Left ventricle myocardium inferior (tissue), 1 donor: ENCODE results near the gene SERPIND1. TPM values are rescaled to one million over a fixed set of nuclear protein-coding genes. Genes with fewer than 3 reads are reported as not detected.
"Not testable (repeated sequence)": the region's sequence is repeated elsewhere in the genome, so short reads cannot be mapped to it uniquely, and the experiment has no call there.

Source experiments
- DNase-seq: peaks from one replicate; pipeline ENCODE4 v3.0.0-alpha.2; 2020
- H3K27ac ChIP-seq: fragments of 200-600 bp; replicated peaks from 2 replicates; pipeline ENCODE4 v1.8.0; 2021
- H3K27me3 ChIP-seq: fragments of 200-600 bp; 2 replicates; pipeline ENCODE4 v1.8.0; 2021; ENCODE audit warnings: low read depth
- H3K36me3 ChIP-seq: fragments of 200-600 bp; 2 replicates; pipeline ENCODE4 v1.8.0; 2021
- H3K4me1 ChIP-seq: fragments of 200-600 bp; 2 replicates; pipeline ENCODE4 v1.8.0; 2021
- H3K4me3 ChIP-seq: fragments of 200-600 bp; 2 replicates; pipeline ENCODE4 v1.8.0; 2021; ENCODE audit warnings: mild to moderate bottlenecking, moderate library complexity
- H3K9me3 ChIP-seq: fragments of 200-600 bp; replicated peaks from 2 replicates; pipeline ENCODE4 v1.8.0; 2021
- intact Hi-C: fragments of 100-400 bp; cut with micrococcal nuclease; formaldehyde crosslinking; loops from one replicate; pipeline ENCODE4 v1.11.0; 2022
- total RNA-seq: library from RNA; stranded (reverse); fragmentation: NEBNext Ultra II Directional; extraction: Animal tissue kit (Norgen Biotek cat#: 25700); gene quantifications from one replicate; pipeline ENCODE4 v1.2.1, GENCODE V29; 2021
- TF ChIP-seq, protein P1 (sequence below): fragments of 200-600 bp; IDR thresholded peaks from 2 replicates; pipeline ENCODE4 v1.8.0; 2021; ENCODE audit warnings: antibody characterized with exemption, mild to moderate bottlenecking, borderline replicate concordance
- donor health status: DM: no; HTN: yes; CAD: no; lungs with severe emphysema.

Gene SERPIND1
- total RNA-seq, 1 donor from 2014 or later, result 0.16 TPM

DNA sequence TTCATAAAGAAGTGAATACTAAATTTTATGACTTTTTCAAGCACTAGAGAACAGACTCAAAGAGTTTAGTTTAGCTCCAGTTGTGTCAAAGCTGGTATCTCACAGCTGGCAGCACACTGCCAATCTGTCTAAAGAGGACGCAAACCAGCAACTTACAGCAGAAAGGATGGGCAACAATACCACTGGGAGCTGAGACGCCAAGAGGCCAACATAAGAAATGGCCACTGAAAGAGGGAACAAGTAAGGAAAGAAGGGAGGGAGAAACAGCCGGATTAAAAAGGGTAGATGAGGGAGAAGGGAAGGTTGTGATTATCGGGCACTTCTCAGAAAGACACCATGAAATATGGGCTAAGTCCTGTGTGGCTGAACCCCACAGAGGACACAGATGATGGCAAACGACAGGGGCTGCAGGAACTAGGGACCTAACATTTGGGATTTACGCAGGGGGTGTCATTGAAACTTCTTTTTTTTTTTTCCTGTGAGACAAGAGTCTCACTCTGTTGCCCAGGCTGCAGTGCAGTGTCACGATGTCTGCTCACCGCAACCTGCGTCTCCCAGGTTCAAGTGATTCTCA, 41.7 kb downstream of the SERPIND1 start:
- intact Hi-C loops, result no loop called here
- TF ChIP-seq, protein P1, sequence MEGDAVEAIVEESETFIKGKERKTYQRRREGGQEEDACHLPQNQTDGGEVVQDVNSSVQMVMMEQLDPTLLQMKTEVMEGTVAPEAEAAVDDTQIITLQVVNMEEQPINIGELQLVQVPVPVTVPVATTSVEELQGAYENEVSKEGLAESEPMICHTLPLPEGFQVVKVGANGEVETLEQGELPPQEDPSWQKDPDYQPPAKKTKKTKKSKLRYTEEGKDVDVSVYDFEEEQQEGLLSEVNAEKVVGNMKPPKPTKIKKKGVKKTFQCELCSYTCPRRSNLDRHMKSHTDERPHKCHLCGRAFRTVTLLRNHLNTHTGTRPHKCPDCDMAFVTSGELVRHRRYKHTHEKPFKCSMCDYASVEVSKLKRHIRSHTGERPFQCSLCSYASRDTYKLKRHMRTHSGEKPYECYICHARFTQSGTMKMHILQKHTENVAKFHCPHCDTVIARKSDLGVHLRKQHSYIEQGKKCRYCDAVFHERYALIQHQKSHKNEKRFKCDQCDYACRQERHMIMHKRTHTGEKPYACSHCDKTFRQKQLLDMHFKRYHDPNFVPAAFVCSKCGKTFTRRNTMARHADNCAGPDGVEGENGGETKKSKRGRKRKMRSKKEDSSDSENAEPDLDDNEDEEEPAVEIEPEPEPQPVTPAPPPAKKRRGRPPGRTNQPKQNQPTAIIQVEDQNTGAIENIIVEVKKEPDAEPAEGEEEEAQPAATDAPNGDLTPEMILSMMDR, result no peak
- no peak for DNase-seq

DNA sequence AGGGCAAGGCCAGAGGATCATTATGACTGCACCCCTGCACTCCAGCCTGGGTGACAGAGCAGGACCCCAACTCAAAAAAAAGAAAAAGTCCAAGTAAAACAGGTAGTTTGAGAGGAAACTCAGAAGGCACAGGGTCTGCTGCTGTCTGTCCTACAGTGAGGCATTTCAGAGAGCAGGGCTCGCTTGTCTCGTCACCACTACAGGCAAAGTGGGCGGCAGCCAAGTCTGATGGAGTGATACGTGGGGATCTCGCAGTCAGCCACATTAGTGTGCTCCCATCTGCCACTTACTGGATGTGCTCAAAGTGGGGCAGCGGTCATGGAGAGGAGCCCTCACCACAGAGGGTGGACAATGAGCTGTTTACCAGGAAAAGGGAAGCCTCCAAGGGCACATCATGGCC, 42.6 kb downstream of the SERPIND1 start:
- DNase-seq, result no peak
- H3K4me3 ChIP-seq, result no peak overlapping the region
- no peaks in the 10 kb centered on the region for H3K27me3 ChIP-seq
- no peak overlapping the region for H3K27ac ChIP-seq
- intact Hi-C loops, result no loop called here
- TF ChIP-seq, protein P1, result no peak
- no peaks in the 10 kb centered on the region for H3K4me1 ChIP-seq
- peaks cover 89% of the 10 kb centered on the region for H3K36me3 ChIP-seq
- H3K9me3 ChIP-seq, result no peaks in the 10 kb centered on the region

More for the DNA sequence above, 41.7 kb downstream of the SERPIND1 start:
- Histone ChIP-seq H3K9me3 (no peaks in the 10 kb centered on the region), H3K4me1 (no peaks in the 10 kb centered on the region), H3K36me3 (peaks cover 90% of the 10 kb centered on the region), H3K27me3 (no peaks in the 10 kb centered on the region), H3K4me3 (no peak overlapping the region), H3K27ac (no peak overlapping the region)

DNA sequence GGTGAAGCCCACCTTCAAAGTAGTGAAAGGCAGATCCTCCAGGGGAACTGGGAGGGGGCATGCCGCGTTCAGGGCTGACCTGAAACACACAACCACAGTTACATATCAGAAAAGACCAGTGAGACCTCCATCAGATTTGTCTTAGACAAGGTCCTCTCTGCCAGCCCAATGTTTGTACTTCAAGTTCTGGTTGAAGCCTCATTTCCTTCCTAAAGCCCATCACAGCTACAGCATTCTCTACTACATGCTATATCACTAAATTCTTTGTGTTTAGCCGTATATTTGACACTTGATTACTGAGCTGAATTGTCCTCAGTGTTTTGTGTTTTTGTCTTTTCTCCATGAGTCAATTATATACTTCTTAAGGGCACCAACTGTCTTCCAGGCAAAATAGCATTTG, 44.6 kb downstream of the SERPIND1 start:
- no peak overlapping the region for H3K4me3 ChIP-seq
- no peak for DNase-seq
- no peaks in the 10 kb centered on the region for H3K9me3 ChIP-seq
- H3K27me3 ChIP-seq, result no peaks in the 10 kb centered on the region
- TF ChIP-seq, protein P1, result no peak
- H3K4me1 ChIP-seq, result no peaks in the 10 kb centered on the region
- intact Hi-C loops, result no loop called here
- H3K36me3 ChIP-seq, result peaks cover 84% of the 10 kb centered on the region
- no peak overlapping the region for H3K27ac ChIP-seq

DNA sequence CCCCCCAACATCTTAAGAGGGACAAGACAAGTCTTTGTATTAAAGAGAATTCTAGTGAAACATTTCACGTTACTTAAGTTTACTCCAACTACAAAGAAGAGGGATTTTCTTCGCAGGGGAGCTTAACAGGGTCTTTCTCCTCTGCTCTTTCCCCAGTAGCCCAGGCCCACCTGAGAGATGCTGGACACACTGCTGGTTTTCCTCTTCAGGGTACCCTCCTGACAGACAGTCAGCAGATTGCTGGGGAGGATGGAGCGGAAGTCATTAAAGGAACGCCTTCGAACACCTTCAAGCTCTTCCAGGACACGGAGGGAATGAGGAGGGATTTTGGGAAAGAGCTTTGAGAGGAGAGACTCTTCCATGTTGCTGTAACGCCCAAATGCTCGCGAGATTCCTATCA, 45.6 kb downstream of the SERPIND1 start:
- Histone ChIP-seq H3K4me1 (no peaks in the 10 kb centered on the region), H3K9me3 (no peaks in the 10 kb centered on the region), H3K27me3 (no peaks in the 10 kb centered on the region), H3K27ac (no peak overlapping the region), H3K4me3 (no peak overlapping the region), H3K36me3 (peaks cover 83% of the 10 kb centered on the region)
- intact Hi-C loops, result no loop called here
- TF ChIP-seq, protein P1, result no peak
- DNase-seq, result no peak

DNA sequence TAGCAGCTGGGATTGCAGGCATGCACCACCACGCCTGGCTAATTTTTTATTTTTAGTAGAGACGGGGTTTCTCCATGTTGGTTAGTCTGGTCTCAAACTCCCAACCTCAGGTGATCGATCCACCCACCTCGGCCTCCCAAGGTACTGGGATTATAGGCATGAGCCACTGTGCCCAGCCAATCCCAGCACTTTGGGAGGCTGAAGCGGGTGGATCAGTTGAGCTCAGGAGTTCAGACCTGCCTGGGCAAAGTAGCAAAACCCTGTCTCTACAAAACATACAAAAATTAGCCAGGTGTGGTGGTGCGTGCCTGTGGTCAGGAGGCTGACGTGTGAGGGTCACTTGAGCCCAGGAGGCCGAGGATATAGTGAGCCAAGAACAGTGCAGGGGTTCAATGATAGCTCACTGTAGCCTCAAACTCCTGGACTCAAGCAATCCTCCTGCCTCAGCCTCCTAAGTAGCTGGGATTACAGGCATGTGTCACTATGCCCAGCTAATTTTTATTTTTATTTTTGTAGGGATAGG, 47.9 kb downstream of the SERPIND1 start:
- H3K27ac ChIP-seq, intact Hi-C loops, H3K9me3 ChIP-seq, H3K4me1 ChIP-seq, DNase-seq, H3K4me3 ChIP-seq, H3K27me3 ChIP-seq: not testable (repeated sequence)
- H3K36me3 ChIP-seq, result peaks cover 81% of the 10 kb centered on the region

DNA sequence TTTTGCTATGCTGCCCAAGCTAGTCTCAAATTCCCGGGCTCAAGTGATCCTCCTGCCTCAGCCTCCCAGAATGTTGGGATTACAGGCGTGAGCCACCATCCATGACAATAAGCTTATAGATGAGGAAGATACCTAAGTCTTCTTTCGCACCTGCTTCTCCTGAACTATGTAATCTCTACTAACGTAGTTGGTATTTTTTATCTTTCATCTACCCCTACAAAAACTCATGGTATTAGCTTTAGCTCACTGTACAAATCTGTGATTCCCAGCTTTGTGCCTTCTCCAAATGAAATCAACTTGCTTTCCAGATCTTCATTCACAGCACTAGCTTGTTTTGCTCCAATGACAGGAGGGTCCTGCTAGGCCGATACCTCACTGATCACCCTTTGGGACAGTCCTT, 48.3 kb downstream of the SERPIND1 start:
- no peak for DNase-seq
- TF ChIP-seq, protein P1, result no peak
- intact Hi-C loops, result no loop called here

More for the DNA sequence above, 48.3 kb downstream of the SERPIND1 start:
- Histone ChIP-seq H3K4me1 (no peaks in the 10 kb centered on the region), H3K36me3 (peaks cover 81% of the 10 kb centered on the region), H3K9me3 (no peaks in the 10 kb centered on the region), H3K27me3 (no peaks in the 10 kb centered on the region), H3K4me3 (no peak overlapping the region), H3K27ac (no peak overlapping the region)
